ENCODE measurements around the gene NRXN3. TPM values are rescaled to one million over a fixed set of nuclear protein-coding genes. Genes with fewer than 3 reads are reported as not detected.

NRXN3 gene
- total RNA-seq, 1 experiment from 2014 or later, result not detected

- intact Hi-C loops (cut with micrococcal nuclease), result no loop called here
- ChIA-PET POLR2A (no interaction called here), RAD21 (ENCODE audit: low non-redundant PET in 1 of 2, low total read pairs in 2 of 2, uncharacterized antibody in 2 of 2, unreplicated experiment in 2 of 2) (no interaction called here), CTCF (no interaction called here)
- Histone ChIP-seq H3K36me3 (ENCODE audit: control insufficient read depth in 1 of 2, insufficient read depth in 2 of 2, low read length in 2 of 2) (no peaks in the 10 kb centered on the region), H3K4me1 (ENCODE audit: control insufficient read depth in 1 of 2, insufficient read depth in 2 of 2, low read length in 2 of 2) (no peaks in the 10 kb centered on the region), H3K9me3 (ENCODE audit: control insufficient read depth in 1 of 2, insufficient read depth in 1 of 2, low read depth in 1 of 2, low read length in 2 of 2) (no peaks in the 10 kb centered on the region; a peak in 1 of 4 replicates), H3K4me3 (replicated peaks in 1 of 2; ENCODE audit: low read depth in 1 of 2, low read length in 2 of 2) (no peak overlapping the region), H3K27ac (ENCODE audit: low read depth, low read length) (no peak overlapping the region), H3K9ac (ENCODE audit: low read length) (no peak overlapping the region), H3K27me3 (ENCODE audit: insufficient read depth, low read length) (no peaks in the 10 kb centered on the region), H4K20me1 (ENCODE audit: insufficient read depth) (no peaks in the 10 kb centered on the region), H2AFZ (ENCODE audit: low read depth, low read length, poor library complexity, severe bottlenecking) (no peak overlapping the region), H3K79me2 (ENCODE audit: insufficient read depth, low read length) (no peaks in the 10 kb centered on the region), H3K4me2 (ENCODE audit: low read length) (no peak overlapping the region), H3K9me2 (ENCODE audit: insufficient read depth) (no peaks in the 10 kb centered on the region)
- BruUV-seq (replicated peaks), result no TSS peak
- no peak for TF ChIP-seq SRF (IDR thresholded peaks at IDR 0.05; ENCODE audit: low read depth)
- no peak for TF ChIP-seq JUND (IDR thresholded peaks at IDR 0.05)
- no peak for TF ChIP-seq MAX (IDR thresholded peaks at IDR 0.05)
- TF ChIP-seq CBX3 (IDR thresholded peaks at IDR 0.05; ENCODE audit: low read depth), result no peak
- no peak for TF ChIP-seq POLR2A (IDR thresholded peaks at IDR 0.05; ENCODE audit: borderline replicate concordance, extremely low read depth, insufficient read depth, insufficient read length)
- no peak for TF ChIP-seq REST (IDR thresholded peaks at IDR 0.05; ENCODE audit: low read depth)
- TF ChIP-seq EZH2 (IDR thresholded peaks at IDR 0.05), result no peak
- TF ChIP-seq CEBPB (IDR thresholded peaks at IDR 0.05; ENCODE audit: low read depth), result no peak
- no peak for TF ChIP-seq EZH2phosphoT487 (IDR thresholded peaks at IDR 0.05; ENCODE audit: borderline replicate concordance)
- no peak for TF ChIP-seq SP1 (IDR thresholded peaks at IDR 0.05; ENCODE audit: low read depth)
- no peak for TF ChIP-seq ZFX (IDR thresholded peaks at IDR 0.05)
- no peak for TF ChIP-seq YY1 (IDR thresholded peaks at IDR 0.05; ENCODE audit: extremely low read depth, insufficient replicate concordance, low read depth, low read length)
- TF ChIP-seq ATF3 (IDR thresholded peaks at IDR 0.05), result no peak
- no peak for TF ChIP-seq POLR2AphosphoS5 (IDR thresholded peaks at IDR 0.05; ENCODE audit: low read depth, low read length)
- no peak for TF ChIP-seq FOSL1 (IDR thresholded peaks at IDR 0.05; ENCODE audit: low read depth)
- TF ChIP-seq CTCF (IDR thresholded peaks at IDR 0.05 in 2 of 3, conservative IDR thresholded peaks at IDR 0.05 in 1 of 3; ENCODE audit: borderline replicate concordance in 1 of 3, insufficient read depth in 1 of 3, low read depth in 2 of 3, low read length in 2 of 3), result no peak
- TF ChIP-seq TCF7L2 (IDR thresholded peaks at IDR 0.05; ENCODE audit: borderline replicate concordance, extremely low read depth, insufficient read depth, insufficient read length), result no peak
- TF ChIP-seq RAD21 (IDR thresholded peaks at IDR 0.05; ENCODE audit: low read depth), result no peak
- no peak for TF ChIP-seq ZBTB33 (IDR thresholded peaks at IDR 0.05; ENCODE audit: extremely low read depth, insufficient replicate concordance, low read length)
- TF ChIP-seq SIN3A (IDR thresholded peaks at IDR 0.05; ENCODE audit: low read depth), result no peak
- DNase-seq (ENCODE audit: low read depth, low spot score), result no peak
- no peak for ATAC-seq
These were observed 535.8 kb downstream of the NRXN3 start for GRCh38 chr14:78705989-78706388.

Data from HCT116 (cell line).